ENCODE data around the gene GLIPR1.

GRCh38 chr12:75481013-75481705 is 604 bp downstream of the GLIPR1 start:
- no peak for TF ChIP-seq CTCF (IDR thresholded peaks at IDR 0.05; ENCODE audit: low read depth, low read length)
- TF ChIP-seq EZH2phosphoT487 (IDR thresholded peaks at IDR 0.05; ENCODE audit: low read depth) = no peak
